Activated T-helper 2 cell treated with anti-CD3 and anti-CD28 coated beads, Interferon-gamma antibody, Interleukin-2, Interleukin-4, amounts not matched to agents 10 μg/mL and 5 μg/mL and 100 μg/mL, durations not matched to agents 14 hours and 24 hours and 36 hours (primary cell): ENCODE measurements around the gene SIRPB2. TPM values are rescaled to one million over a fixed set of nuclear protein-coding genes. Genes with fewer than 3 reads are reported as not detected.

Experiments
- DNase-seq: peaks from one replicate; pipeline ENCODE4 v3.0.0; 2021; ENCODE audit warnings: low spot score
- H3K27ac Mint-ChIP-seq: one replicate; pipeline ENCODE4 v1.8.0; 2021; ENCODE audit warnings: mixed read lengths
- H3K27me3 Mint-ChIP-seq: one replicate; pipeline ENCODE4 v1.8.0; 2021; ENCODE audit warnings: low read depth, mixed read lengths
- H3K36me3 Mint-ChIP-seq: one replicate; pipeline ENCODE4 v1.8.0; 2021; ENCODE audit warnings: low read depth, mixed read lengths
- H3K4me1 Mint-ChIP-seq: one replicate; pipeline ENCODE4 v1.8.0; 2021; ENCODE audit warnings: low read depth, mixed read lengths
- H3K4me3 Mint-ChIP-seq: one replicate; pipeline ENCODE4 v1.8.0; 2021; ENCODE audit warnings: low read depth, mild to moderate bottlenecking, moderate library complexity, mixed read lengths
- H3K9me3 Mint-ChIP-seq: one replicate; pipeline ENCODE4 v1.8.0; 2021; ENCODE audit warnings: mixed read lengths
- intact Hi-C: fragments of 100-400 bp; cut with micrococcal nuclease; formaldehyde crosslinking; loops from one replicate; pipeline ENCODE4 v1.15.1; 2023
- total RNA-seq: library from RNA; stranded (reverse); gene quantifications from 2 replicates; pipeline ENCODE4 v1.2.3, GENCODE V29; 2022

SIRPB2 gene
- total RNA-seq, 1 donor from 2014 or later, result not detected

GRCh38 chr20:1466211-1467081 lies 24.8 kb downstream of the SIRPB2 start, which contains the start of gene NSFL1C:
Gene NSFL1C, minus strand, starts transcription at chr20:1466849. Its CDS starts 25 bp downstream, at chr20:1466824.
- H3K9me3 Mint-ChIP-seq, result no peaks in the 10 kb centered on the region
- H3K36me3 Mint-ChIP-seq, result peaks cover 29% of the 10 kb centered on the region
- H3K27ac Mint-ChIP-seq, result peak within 1 kb of the TSS; percentile 79
- H3K4me1 Mint-ChIP-seq, result peaks cover 39% of the 10 kb centered on the region
- intact Hi-C loops, result loop anchor here (1.0 to 10.0 kb wide), 2 partner anchors 252 to 348 kb away; partner anchors contain the start of gene PSMF1
- DNase-seq, result peak; percentile 97
- peak within 1 kb of the TSS; percentile 85 for H3K4me3 Mint-ChIP-seq
- peaks cover 16% of the 10 kb centered on the region for H3K27me3 Mint-ChIP-seq

- H3K27ac Mint-ChIP-seq, result peak overlapping the region; percentile 79
- DNase-seq, result no peak
- H3K27me3 Mint-ChIP-seq, result peaks cover 16% of the 10 kb centered on the region
- intact Hi-C loops, result loop anchor here (1.0 to 10.0 kb wide), 2 partner anchors 251 to 347 kb away; partner anchors contain the start of gene PSMF1
- peak overlapping the region; percentile 85 for H3K4me3 Mint-ChIP-seq
- H3K9me3 Mint-ChIP-seq, result no peaks in the 10 kb centered on the region
- peaks cover 36% of the 10 kb centered on the region for H3K36me3 Mint-ChIP-seq
- H3K4me1 Mint-ChIP-seq, result peaks cover 39% of the 10 kb centered on the region
Observed at GRCh38 chr20:1465470-1466210, 25.6 kb downstream of the SIRPB2 start.

- H3K4me1 Mint-ChIP-seq, result peaks cover 39% of the 10 kb centered on the region
- H3K27ac Mint-ChIP-seq, result peak overlapping the region; percentile 40
- no peak for DNase-seq
- H3K9me3 Mint-ChIP-seq, result no peaks in the 10 kb centered on the region
- H3K36me3 Mint-ChIP-seq, result peaks cover 50% of the 10 kb centered on the region
- intact Hi-C loops, result loop anchor here (10.0 kb wide), 1 partner anchor 249 kb away; no protein-coding TSS in a partner anchor
- H3K27me3 Mint-ChIP-seq, result peaks cover 15% of the 10 kb centered on the region
- H3K4me3 Mint-ChIP-seq, result no peak overlapping the region
Observed at GRCh38 chr20:1463971-1464570, 27.1 kb downstream of the SIRPB2 start.

- Mint-ChIP-seq H3K4me1 (peaks cover 39% of the 10 kb centered on the region), H3K27me3 (peaks cover 4% of the 10 kb centered on the region), H3K4me3 (no peak overlapping the region), H3K9me3 (no peaks in the 10 kb centered on the region), H3K27ac (no peak overlapping the region), H3K36me3 (peaks cover 59% of the 10 kb centered on the region)
- no peak for DNase-seq
- intact Hi-C loops, result loop anchor here (10.0 kb wide), 1 partner anchor 248 kb away; no protein-coding TSS in a partner anchor
Observed at GRCh38 chr20:1462834-1463233, 28.4 kb downstream of the SIRPB2 start.

- no peak for DNase-seq
- H3K4me3 Mint-ChIP-seq, result no peak overlapping the region
- no peaks in the 10 kb centered on the region for H3K9me3 Mint-ChIP-seq
- peaks cover 65% of the 10 kb centered on the region for H3K36me3 Mint-ChIP-seq
- H3K4me1 Mint-ChIP-seq, result peaks cover 31% of the 10 kb centered on the region
- no peak overlapping the region for H3K27ac Mint-ChIP-seq
- intact Hi-C loops, result loop anchor here (10.0 kb wide), 1 partner anchor 247 kb away; no protein-coding TSS in a partner anchor
- no peaks in the 10 kb centered on the region for H3K27me3 Mint-ChIP-seq
Observed at GRCh38 chr20:1462001-1462400, 29.2 kb downstream of the SIRPB2 start.

- H3K27ac Mint-ChIP-seq, result no peak overlapping the region
- H3K4me1 Mint-ChIP-seq, result peaks cover 23% of the 10 kb centered on the region
- no peaks in the 10 kb centered on the region for H3K27me3 Mint-ChIP-seq
- DNase-seq, result no peak
- intact Hi-C loops, result loop anchor here (10.0 kb wide), 1 partner anchor 245 kb away; no protein-coding TSS in a partner anchor
- no peaks in the 10 kb centered on the region for H3K9me3 Mint-ChIP-seq
- no peak overlapping the region for H3K4me3 Mint-ChIP-seq
- peaks cover 66% of the 10 kb centered on the region for H3K36me3 Mint-ChIP-seq
Observed at GRCh38 chr20:1460275-1460674, 30.9 kb downstream of the SIRPB2 start.

- no peak overlapping the region for H3K4me3 Mint-ChIP-seq
- no peaks in the 10 kb centered on the region for H3K27me3 Mint-ChIP-seq
- peaks cover 66% of the 10 kb centered on the region for H3K36me3 Mint-ChIP-seq
- intact Hi-C loops, result no loop called here
- no peaks in the 10 kb centered on the region for H3K9me3 Mint-ChIP-seq
- H3K27ac Mint-ChIP-seq, result no peak overlapping the region
- DNase-seq, result no peak
- H3K4me1 Mint-ChIP-seq, result no peaks in the 10 kb centered on the region
Observed at GRCh38 chr20:1457992-1458391, 33.2 kb downstream of the SIRPB2 start.

- no peaks in the 10 kb centered on the region for H3K4me1 Mint-ChIP-seq
- H3K36me3 Mint-ChIP-seq, result peaks cover 75% of the 10 kb centered on the region
- H3K27ac Mint-ChIP-seq, result no peak overlapping the region
- no peak for DNase-seq
- H3K27me3 Mint-ChIP-seq, result no peaks in the 10 kb centered on the region
- intact Hi-C loops, result no loop called here
- H3K4me3 Mint-ChIP-seq, result no peak overlapping the region
- no peaks in the 10 kb centered on the region for H3K9me3 Mint-ChIP-seq
Observed at GRCh38 chr20:1456300-1456699, 34.9 kb downstream of the SIRPB2 start.

GRCh38 chr20:1450926-1451491 lies 40.2 kb downstream of the SIRPB2 start:
- Mint-ChIP-seq H3K27me3 (no peaks in the 10 kb centered on the region), H3K36me3 (peaks cover 73% of the 10 kb centered on the region), H3K4me3 (no peak overlapping the region), H3K9me3 (no peaks in the 10 kb centered on the region), H3K4me1 (no peaks in the 10 kb centered on the region), H3K27ac (no peak overlapping the region)
- DNase-seq, result no peak
- intact Hi-C loops, result no loop called here

- intact Hi-C loops, result no loop called here
- H3K9me3 Mint-ChIP-seq, result no peaks in the 10 kb centered on the region
- peaks cover 80% of the 10 kb centered on the region for H3K36me3 Mint-ChIP-seq
- H3K4me3 Mint-ChIP-seq, result no peak overlapping the region
- no peak overlapping the region for H3K27ac Mint-ChIP-seq
- no peaks in the 10 kb centered on the region for H3K4me1 Mint-ChIP-seq
- no peaks in the 10 kb centered on the region for H3K27me3 Mint-ChIP-seq
- DNase-seq, result no peak
Observed at GRCh38 chr20:1449370-1449769, 41.9 kb downstream of the SIRPB2 start.

- Mint-ChIP-seq H3K36me3 (peaks cover 81% of the 10 kb centered on the region), H3K4me3 (no peak overlapping the region), H3K9me3 (no peaks in the 10 kb centered on the region), H3K27me3 (no peaks in the 10 kb centered on the region), H3K27ac (no peak overlapping the region), H3K4me1 (no peaks in the 10 kb centered on the region)
- intact Hi-C loops, result no loop called here
- no peak for DNase-seq
Observed at GRCh38 chr20:1448081-1448620, 43.1 kb downstream of the SIRPB2 start.

- Mint-ChIP-seq H3K36me3 (peaks cover 79% of the 10 kb centered on the region), H3K27ac (no peak overlapping the region), H3K27me3 (no peaks in the 10 kb centered on the region), H3K4me1 (no peaks in the 10 kb centered on the region), H3K4me3 (no peak overlapping the region), H3K9me3 (no peaks in the 10 kb centered on the region)
- intact Hi-C loops, result no loop called here
- DNase-seq, result no peak
Observed at GRCh38 chr20:1446536-1446935, 44.7 kb downstream of the SIRPB2 start.
